OCI-LY1 (cell line): ENCODE measurements around the gene PFN2.

Source experiments
- EZH2 ChIP-seq: fragments of 200-600 bp; sonication (generic), shearing (Covaris generic); IDR thresholded peaks from 2 replicates; pipeline ENCODE4 v1.8.0; 2017; ENCODE audit warnings: borderline replicate concordance, mixed run types, mild to moderate bottlenecking, antibody characterized with exemption, low read length, moderate library complexity, mixed read lengths
- TF ChIP-seq, protein P1 (sequence below): fragments of 200-600 bp; sonication (generic), shearing (Covaris generic); IDR thresholded peaks from 2 replicates; pipeline ENCODE4 v1.5.1; 2017; ENCODE audit warnings: mild to moderate bottlenecking, antibody characterized with exemption, low read length, moderate library complexity, mixed read lengths

DNA sequence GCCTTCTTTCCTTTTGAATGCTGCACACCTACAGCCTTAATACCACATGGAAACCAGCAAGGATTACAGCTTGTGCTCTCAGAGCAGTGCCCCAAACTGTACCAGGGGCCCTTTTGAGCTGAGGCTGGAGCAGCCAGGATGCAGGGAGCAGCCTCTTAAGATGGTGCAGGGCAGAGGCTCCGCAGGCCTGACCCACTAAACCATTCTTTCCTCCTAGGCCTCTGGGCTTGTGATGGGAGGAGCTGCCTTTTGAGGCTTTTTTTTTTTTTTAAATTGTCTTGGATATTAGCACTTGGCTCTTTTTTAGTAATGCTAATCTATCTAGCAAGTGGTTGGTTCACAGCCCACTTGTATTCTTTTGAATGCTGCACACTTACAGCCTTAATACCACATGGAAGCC is 37.7 kb downstream of the PFN2 start:
- TF ChIP-seq, protein P1, sequence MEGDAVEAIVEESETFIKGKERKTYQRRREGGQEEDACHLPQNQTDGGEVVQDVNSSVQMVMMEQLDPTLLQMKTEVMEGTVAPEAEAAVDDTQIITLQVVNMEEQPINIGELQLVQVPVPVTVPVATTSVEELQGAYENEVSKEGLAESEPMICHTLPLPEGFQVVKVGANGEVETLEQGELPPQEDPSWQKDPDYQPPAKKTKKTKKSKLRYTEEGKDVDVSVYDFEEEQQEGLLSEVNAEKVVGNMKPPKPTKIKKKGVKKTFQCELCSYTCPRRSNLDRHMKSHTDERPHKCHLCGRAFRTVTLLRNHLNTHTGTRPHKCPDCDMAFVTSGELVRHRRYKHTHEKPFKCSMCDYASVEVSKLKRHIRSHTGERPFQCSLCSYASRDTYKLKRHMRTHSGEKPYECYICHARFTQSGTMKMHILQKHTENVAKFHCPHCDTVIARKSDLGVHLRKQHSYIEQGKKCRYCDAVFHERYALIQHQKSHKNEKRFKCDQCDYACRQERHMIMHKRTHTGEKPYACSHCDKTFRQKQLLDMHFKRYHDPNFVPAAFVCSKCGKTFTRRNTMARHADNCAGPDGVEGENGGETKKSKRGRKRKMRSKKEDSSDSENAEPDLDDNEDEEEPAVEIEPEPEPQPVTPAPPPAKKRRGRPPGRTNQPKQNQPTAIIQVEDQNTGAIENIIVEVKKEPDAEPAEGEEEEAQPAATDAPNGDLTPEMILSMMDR, result no peak
- TF ChIP-seq EZH2, result no peak
